Measurements from ENCODE around the gene KCNMA1. TPM values are rescaled to one million over a fixed set of nuclear protein-coding genes. Genes with fewer than 3 reads are reported as not detected.

Gene KCNMA1
- total RNA-seq, 1 experiment from 2014 or later, result 0.49 TPM

GRCh38 chr10:77020426-77021040, 617.1 kb downstream of the KCNMA1 start:
- no peak for TF ChIP-seq POLR2A (IDR thresholded peaks at IDR 0.05; ENCODE audit: borderline replicate concordance, extremely low read depth, insufficient read depth, insufficient read length)
- no peak for TF ChIP-seq EZH2phosphoT487 (IDR thresholded peaks at IDR 0.05; ENCODE audit: borderline replicate concordance)
- no peak for TF ChIP-seq SIN3A (IDR thresholded peaks at IDR 0.05; ENCODE audit: low read depth)
- TF ChIP-seq ELF1 (IDR thresholded peaks at IDR 0.05; ENCODE audit: borderline replicate concordance, low read depth), result no peak
- no peak for TF ChIP-seq EZH2 (IDR thresholded peaks at IDR 0.05)
- TF ChIP-seq ZNF274 (IDR thresholded peaks at IDR 0.05; ENCODE audit: low read depth, low read length), result no peak
- TF ChIP-seq, protein P1, sequence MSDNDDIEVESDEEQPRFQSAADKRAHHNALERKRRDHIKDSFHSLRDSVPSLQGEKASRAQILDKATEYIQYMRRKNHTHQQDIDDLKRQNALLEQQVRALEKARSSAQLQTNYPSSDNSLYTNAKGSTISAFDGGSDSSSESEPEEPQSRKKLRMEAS (IDR thresholded peaks at IDR 0.05), result no peak
- TF ChIP-seq CEBPB (IDR thresholded peaks at IDR 0.05; ENCODE audit: low read depth), result no peak
- TF ChIP-seq YY1 (IDR thresholded peaks at IDR 0.05; ENCODE audit: extremely low read depth, insufficient replicate concordance, low read depth, low read length), result no peak
- no peak for TF ChIP-seq CBX3 (IDR thresholded peaks at IDR 0.05; ENCODE audit: low read depth)
- no peak for TF ChIP-seq ZFX (IDR thresholded peaks at IDR 0.05)
- TF ChIP-seq SP1 (IDR thresholded peaks at IDR 0.05; ENCODE audit: low read depth), result no peak
- TF ChIP-seq RAD21 (IDR thresholded peaks at IDR 0.05; ENCODE audit: low read depth), result no peak
- TF ChIP-seq ATF3 (IDR thresholded peaks at IDR 0.05), result no peak
- no peak for TF ChIP-seq JUND (IDR thresholded peaks at IDR 0.05)
- TF ChIP-seq, protein P2, sequence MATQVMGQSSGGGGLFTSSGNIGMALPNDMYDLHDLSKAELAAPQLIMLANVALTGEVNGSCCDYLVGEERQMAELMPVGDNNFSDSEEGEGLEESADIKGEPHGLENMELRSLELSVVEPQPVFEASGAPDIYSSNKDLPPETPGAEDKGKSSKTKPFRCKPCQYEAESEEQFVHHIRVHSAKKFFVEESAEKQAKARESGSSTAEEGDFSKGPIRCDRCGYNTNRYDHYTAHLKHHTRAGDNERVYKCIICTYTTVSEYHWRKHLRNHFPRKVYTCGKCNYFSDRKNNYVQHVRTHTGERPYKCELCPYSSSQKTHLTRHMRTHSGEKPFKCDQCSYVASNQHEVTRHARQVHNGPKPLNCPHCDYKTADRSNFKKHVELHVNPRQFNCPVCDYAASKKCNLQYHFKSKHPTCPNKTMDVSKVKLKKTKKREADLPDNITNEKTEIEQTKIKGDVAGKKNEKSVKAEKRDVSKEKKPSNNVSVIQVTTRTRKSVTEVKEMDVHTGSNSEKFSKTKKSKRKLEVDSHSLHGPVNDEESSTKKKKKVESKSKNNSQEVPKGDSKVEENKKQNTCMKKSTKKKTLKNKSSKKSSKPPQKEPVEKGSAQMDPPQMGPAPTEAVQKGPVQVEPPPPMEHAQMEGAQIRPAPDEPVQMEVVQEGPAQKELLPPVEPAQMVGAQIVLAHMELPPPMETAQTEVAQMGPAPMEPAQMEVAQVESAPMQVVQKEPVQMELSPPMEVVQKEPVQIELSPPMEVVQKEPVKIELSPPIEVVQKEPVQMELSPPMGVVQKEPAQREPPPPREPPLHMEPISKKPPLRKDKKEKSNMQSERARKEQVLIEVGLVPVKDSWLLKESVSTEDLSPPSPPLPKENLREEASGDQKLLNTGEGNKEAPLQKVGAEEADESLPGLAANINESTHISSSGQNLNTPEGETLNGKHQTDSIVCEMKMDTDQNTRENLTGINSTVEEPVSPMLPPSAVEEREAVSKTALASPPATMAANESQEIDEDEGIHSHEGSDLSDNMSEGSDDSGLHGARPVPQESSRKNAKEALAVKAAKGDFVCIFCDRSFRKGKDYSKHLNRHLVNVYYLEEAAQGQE (IDR thresholded peaks at IDR 0.05; ENCODE audit: low read depth), result no peak
- no peak for TF ChIP-seq SRF (IDR thresholded peaks at IDR 0.05; ENCODE audit: low read depth)
- H3K9me2 ChIP-seq (ENCODE audit: insufficient read depth), result no peaks in the 10 kb centered on the region
- H4K20me1 ChIP-seq (ENCODE audit: insufficient read depth), result no peaks in the 10 kb centered on the region
- no peak overlapping the region for H3K4me3 ChIP-seq (replicated peaks in 1 of 2; ENCODE audit: low read depth in 1 of 2, low read length in 2 of 2)
- intact Hi-C loops (cut with micrococcal nuclease), result no loop called here
- no peaks in the 10 kb centered on the region for H3K36me3 ChIP-seq (ENCODE audit: control insufficient read depth in 1 of 2, insufficient read depth in 2 of 2, low read length in 2 of 2)
- no peak overlapping the region for H3K4me2 ChIP-seq (ENCODE audit: low read length)
- ATAC-seq (no peak), DNase-seq (ENCODE audit: low read depth, low spot score) (no peak)
- no peaks in the 10 kb centered on the region for H3K4me1 ChIP-seq (ENCODE audit: control insufficient read depth in 1 of 2, insufficient read depth in 2 of 2, low read length in 2 of 2)
- peaks cover 41% of the 10 kb centered on the region; the same call in 1 of the 2 replicates for H3K27me3 ChIP-seq (ENCODE audit: insufficient read depth, low read length)
- BruUV-seq (replicated peaks), result no TSS peak
- no peaks in the 10 kb centered on the region for H3K79me2 ChIP-seq (ENCODE audit: insufficient read depth, low read length)
- ChIA-PET POLR2A (no interaction called here), RAD21 (ENCODE audit: low non-redundant PET in 1 of 2, low total read pairs in 2 of 2, uncharacterized antibody in 2 of 2, unreplicated experiment in 2 of 2) (no interaction called here), CTCF (no interaction called here)
- H2AFZ ChIP-seq (ENCODE audit: low read depth, low read length, poor library complexity, severe bottlenecking), result no peak overlapping the region
- no peak overlapping the region for H3K9ac ChIP-seq (ENCODE audit: low read length)
- no peaks in the 10 kb centered on the region for H3K9me3 ChIP-seq (ENCODE audit: control insufficient read depth in 1 of 2, insufficient read depth in 1 of 2, low read depth in 1 of 2, low read length in 2 of 2)
- no peak overlapping the region for H3K27ac ChIP-seq (ENCODE audit: low read depth, low read length)

Measured in HCT116 (cell line).